GM21723 (cell line): ENCODE results near the gene TPRN.

ENCODE experiments used
- ATAC-seq: cut with Tn5 transposase; IDR thresholded peaks from one replicate; pipeline ENCODE4 v1.9.1; 2021; ENCODE audit warnings: mild to moderate bottlenecking, moderate library complexity; ENCODE audit not compliant: unreplicated experiment

TPRN gene

GRCh38 chr9:137213160-137214060, 12.9 kb upstream of the TPRN start:
- ATAC-seq = no peak

GRCh38 chr9:137212520-137212919, 12.0 kb upstream of the TPRN start:
- ATAC-seq = no peak

GRCh38 chr9:137211532-137211931, 11.0 kb upstream of the TPRN start:
- ATAC-seq = no peak

- ATAC-seq = no peak
Observed at GRCh38 chr9:137206602-137207001, 6.1 kb upstream of the TPRN start.

- peak; percentile 49 for ATAC-seq
Observed at GRCh38 chr9:137205126-137206069, 4.9 kb upstream of the TPRN start, which contains the start of the genes NDOR1 and TMEM203. TSS of gene NDOR1 (plus strand) at chr9:137205700. CDS start at chr9:137205778, 78 bp downstream. TSS of gene TMEM203 (minus strand) at chr9:137205648. CDS start at chr9:137205414, 234 bp downstream.

- no peak for ATAC-seq
Observed at GRCh38 chr9:137204731-137205125, 4.2 kb upstream of the TPRN start.

- no peak for ATAC-seq
Observed at GRCh38 chr9:137202966-137203365, 2.4 kb upstream of the TPRN start.

GRCh38 chr9:137201205-137201868, 796 bp upstream of the TPRN start:
- no peak for ATAC-seq

GRCh38 chr9:137199411-137200121, 975 bp downstream of the TPRN start:
- ATAC-seq = no peak

- no peak for ATAC-seq
Observed at GRCh38 chr9:137198902-137199283, 1.6 kb downstream of the TPRN start.

- ATAC-seq = no peak
Observed at GRCh38 chr9:137198051-137198901, 2.3 kb downstream of the TPRN start.

- ATAC-seq = no peak
Observed at GRCh38 chr9:137195525-137196220, 4.9 kb downstream of the TPRN start.

GRCh38 chr9:137194909-137195308, 5.6 kb downstream of the TPRN start:
- ATAC-seq = no peak

GRCh38 chr9:137194388-137194787, 6.2 kb downstream of the TPRN start:
- ATAC-seq = no peak

GRCh38 chr9:137193771-137194170, 6.8 kb downstream of the TPRN start:
- no peak for ATAC-seq

GRCh38 chr9:137192859-137193258, 7.7 kb downstream of the TPRN start:
- no peak for ATAC-seq

GRCh38 chr9:137192448-137192780, 8.1 kb downstream of the TPRN start:
- ATAC-seq = no peak

GRCh38 chr9:137191691-137192447, 8.7 kb downstream of the TPRN start:
- no peak for ATAC-seq
